A549 (cell line): ENCODE measurements around the gene KDELR1. TPM values are rescaled to one million over a fixed set of nuclear protein-coding genes. Genes with fewer than 3 reads are reported as not detected.
A peak's percentile ranks its signal among the peaks of the same experiment; 100 is the strongest.

Experiments used
- ATAC-seq, 2 experiments: fragments of 200-7000 bp in 1 of 2; fragments of >200 bp in 1 of 2; cut with Nextera tagmentation in 1 of 2; cut with Tn5 transposase in 1 of 2; 3 replicates each; pipeline versions ENCODE4 v1.8.0 to v1.9.1; 2018 to 2020; ENCODE audit warnings: mild to moderate bottlenecking in 1 of 2, moderate library complexity in 1 of 2
- CTCF ChIA-PET: fragments of 300-600 bp; sonication (Branson Sonifier 250); formaldehyde crosslinking; extraction: SDS; loops from one replicate; lab custom pipeline; 2021; ENCODE audit warnings: antibody characterized with exemption, inconsistent platforms; lab: Yijun Ruan, JAX
- POLR2A ChIA-PET: fragments of 350-600 bp; formaldehyde crosslinking; extraction: SDS; loops from one replicate; lab custom pipeline; 2021; ENCODE audit warnings: antibody characterized with exemption, inconsistent platforms; lab: Yijun Ruan, JAX
- DNase-seq, 2 experiments: peaks; one replicate each; pipeline versions ENCODE4 v3.0.0 to v3.0.0-alpha.2; 2011 to 2016; ENCODE audit warnings: low read depth in 1 of 2, low spot score in 1 of 2
- FAIRE-seq: peaks from 2 replicates; lab custom pipeline; 2011; peaks lifted over from hg19 to GRCh38; lab: Jason Lieb, UNC
- H3K27ac ChIP-seq, 2 experiments: fragments of >200 bp; sonication (Bioruptor Twin); formaldehyde crosslinking; 3 replicates each; pipeline ENCODE4 v1.5.1; 2016 to 2017
- H3K4me1 ChIP-seq: fragments of >200 bp; sonication (Bioruptor Twin); formaldehyde crosslinking; 3 replicates; pipeline ENCODE4 v1.6.1; 2016
- H3K4me2 ChIP-seq: fragments of >200 bp; sonication (Bioruptor Twin); formaldehyde crosslinking; 3 replicates; pipeline ENCODE4 v1.6.1; 2016
- H3K4me3 ChIP-seq: fragments of >200 bp; sonication (Bioruptor Twin); formaldehyde crosslinking; 3 replicates; pipeline ENCODE4 v1.5.1; 2016
- H3K9me3 ChIP-seq: fragments of >200 bp; sonication (Bioruptor Twin); formaldehyde crosslinking; 3 replicates; pipeline ENCODE4 v1.6.1; 2016
- BHLHE40 ChIP-seq: IDR thresholded peaks from 2 replicates; pipeline ENCODE4 v1.6.1; 2012; ENCODE audit warnings: low read depth, low read length, inconsistent platforms
- CHD2 ChIP-seq: fragments of 150-350 bp; IDR thresholded peaks from 2 replicates; pipeline ENCODE4 v1.6.1; 2014; ENCODE audit warnings: low read length; ENCODE audit not compliant: partially characterized antibody
- CHD4 ChIP-seq: fragments of 200-600 bp; sonication (generic); IDR thresholded peaks from 2 replicates; pipeline ENCODE4 v1.6.1; 2016; ENCODE audit warnings: antibody characterized with exemption, mild to moderate bottlenecking, borderline replicate concordance
- FOSB ChIP-seq: fragments of 250-450 bp; sonication (Bioruptor Pico); IDR thresholded peaks from 2 replicates; pipeline ENCODE4 v1.5.0; 2020; ENCODE audit warnings: mild to moderate bottlenecking, moderate library complexity
- FOSL2 ChIP-seq, 2 experiments: fragments of 450-650 bp in 1 of 2; fragments of >200 bp in 1 of 2; sonication (Bioruptor Twin) in 1 of 2; formaldehyde crosslinking; IDR thresholded peaks; 2 replicates each; pipeline versions ENCODE4 v1.5.0 to v1.6.1; 2016 to 2020; ENCODE audit warnings: mild to moderate bottlenecking in 1 of 2, moderate library complexity in 1 of 2
- JUN ChIP-seq, 2 experiments: fragments of >200 bp; sonication (Bioruptor Twin); formaldehyde crosslinking; IDR thresholded peaks; 2 replicates in 1 of 2; 3 replicates in 1 of 2; pipeline ENCODE4 v1.6.1; 2016 to 2017
- MAFK ChIP-seq: fragments of 450-650 bp; IDR thresholded peaks from 2 replicates; pipeline ENCODE4 v1.6.1; 2014; ENCODE audit not compliant: partially characterized antibody
- MYC ChIP-seq: IDR thresholded peaks from 2 replicates; pipeline ENCODE4 v1.6.1; 2012; ENCODE audit warnings: mild to moderate bottlenecking, inconsistent platforms, low read length, improper control_type of control experiment, borderline replicate concordance
- NPAS2 ChIP-seq: fragments of 250-450 bp; sonication (Bioruptor Pico); IDR thresholded peaks from 2 replicates; pipeline ENCODE4 v1.8.0; 2022; ENCODE audit warnings: mild to moderate bottlenecking, moderate library complexity, borderline replicate concordance
- PHF8 ChIP-seq: fragments of 200-600 bp; sonication (generic); IDR thresholded peaks from 2 replicates; pipeline ENCODE4 v1.6.1; 2016; ENCODE audit warnings: low read depth, mild to moderate bottlenecking, antibody characterized with exemption, moderate library complexity, borderline replicate concordance
- POLR2A ChIP-seq: IDR thresholded peaks from 2 replicates; pipeline ENCODE4 v1.6.1; 2012; ENCODE audit warnings: mild to moderate bottlenecking, low read length
- POLR2AphosphoS2 ChIP-seq: conservative IDR thresholded peaks from 2 replicates; pipeline ENCODE4 v1.6.1; 2012; ENCODE audit warnings: low read length, improper control_type of control experiment, inconsistent platforms
- RAD21 ChIP-seq, 2 experiments: fragments of >200 bp in 1 of 2; sonication (Bioruptor Twin) in 1 of 2; formaldehyde crosslinking in 1 of 2; IDR thresholded peaks in 1 of 2; conservative IDR thresholded peaks in 1 of 2; 2 replicates in 1 of 2; 3 replicates in 1 of 2; pipeline ENCODE4 v1.6.1; 2012 to 2018; ENCODE audit warnings: inconsistent platforms in 1 of 2
- RARB ChIP-seq: fragments of 250-450 bp; sonication (Bioruptor Pico); IDR thresholded peaks from 2 replicates; pipeline ENCODE4 v1.8.0; 2021; ENCODE audit warnings: mild to moderate bottlenecking, moderate library complexity
- RCOR1 ChIP-seq: fragments of 150-350 bp; IDR thresholded peaks from 2 replicates; pipeline ENCODE4 v1.6.1; 2014; ENCODE audit warnings: antibody characterized with exemption, low read length, low read depth
- RFX5 ChIP-seq: fragments of 450-650 bp; IDR thresholded peaks from 2 replicates; pipeline ENCODE4 v1.7.1; 2014; ENCODE audit warnings: antibody characterized with exemption, mild to moderate bottlenecking, moderate library complexity
- SMC3 ChIP-seq: fragments of >200 bp; sonication (Bioruptor Twin); formaldehyde crosslinking; IDR thresholded peaks from 3 replicates; pipeline ENCODE4 v1.6.1; 2018; ENCODE audit warnings: inconsistent platforms
- SREBF2 ChIP-seq: fragments of 450-650 bp; IDR thresholded peaks from 2 replicates; pipeline ENCODE4 v1.6.1; 2014; ENCODE audit warnings: mild to moderate bottlenecking, moderate library complexity
- TP53 ChIP-seq: fragments of 250-450 bp; sonication (Bioruptor Pico); IDR thresholded peaks from 2 replicates; pipeline ENCODE4 v1.5.0; 2021; ENCODE audit warnings: mild to moderate bottlenecking, moderate library complexity
- ZFP36 ChIP-seq: fragments of 450-650 bp; IDR thresholded peaks from 2 replicates; pipeline ENCODE4 v1.6.1; 2014; ENCODE audit warnings: borderline replicate concordance; ENCODE audit not compliant: partially characterized antibody
- ZNF302 ChIP-seq: fragments of 250-450 bp; sonication (Bioruptor Pico); IDR thresholded peaks from 2 replicates; pipeline ENCODE4 v1.9.0; 2021; ENCODE audit warnings: inconsistent platforms, mild to moderate bottlenecking, moderate library complexity
- WGBS: methylation state at CpG from one replicate; pipeline ENCODE4 v1.1.6; 2017; ENCODE audit errors: missing lambda C conversion rate; 5-methylcytosine and 5-hydroxymethylcytosine counted together
- polyA plus RNA-seq, 4 experiments: library from polyadenylated mRNA; depleted of rRNA in 3 of 4; stranded (reverse); fragments of >200 nt; fragmentation: RNase III in 1 of 4; extraction: RNeasy Plus Mini Kit Qiagen cat#74134 plus additional on column Dnase treatment in 1 of 4; gene quantifications; 2 replicates in 3 of 4; 3 replicates in 1 of 4; pipeline ENCODE4 v1.2.3, GENCODE V29; 2011 to 2017
- TF ChIP-seq, protein P1 (sequence below): fragments of 250-450 bp; sonication (Bioruptor Pico); IDR thresholded peaks from 2 replicates; pipeline ENCODE4 v1.5.0; 2020; ENCODE audit warnings: low read depth, mild to moderate bottlenecking, moderate library complexity
- TF ChIP-seq, protein P2 (sequence below): fragments of >200 bp; sonication (Bioruptor Twin); formaldehyde crosslinking; IDR thresholded peaks from 2 replicates; pipeline ENCODE4 v1.6.1; 2016
- TF ChIP-seq, protein P3 (sequence below): fragments of >200 bp; sonication (Bioruptor Twin); formaldehyde crosslinking; IDR thresholded peaks from 3 replicates; pipeline ENCODE4 v1.5.1; 2016
- TF ChIP-seq, protein P4 (sequence below): fragments of 200-600 bp; sonication (generic); IDR thresholded peaks from 2 replicates; pipeline ENCODE4 v1.6.1; 2016; ENCODE audit warnings: antibody characterized with exemption, mild to moderate bottlenecking, moderate library complexity
- TF ChIP-seq, protein P5 (sequence below): IDR thresholded peaks from 2 replicates; pipeline ENCODE4 v1.6.1; 2012; ENCODE audit warnings: low read depth, borderline replicate concordance
- TF ChIP-seq, protein P6 (sequence below): IDR thresholded peaks from 2 replicates; pipeline ENCODE4 v1.6.1; 2012
- TF ChIP-seq, protein P7 (sequence below): fragments of >200 bp; sonication (Bioruptor Twin); formaldehyde crosslinking; IDR thresholded peaks from 3 replicates; pipeline ENCODE4 v1.6.1; 2016

The KDELR1 gene
- polyA plus RNA-seq, 2 of the 4 experiments (the other 2 are of a cell fraction), result 200 to 302 TPM

DNA sequence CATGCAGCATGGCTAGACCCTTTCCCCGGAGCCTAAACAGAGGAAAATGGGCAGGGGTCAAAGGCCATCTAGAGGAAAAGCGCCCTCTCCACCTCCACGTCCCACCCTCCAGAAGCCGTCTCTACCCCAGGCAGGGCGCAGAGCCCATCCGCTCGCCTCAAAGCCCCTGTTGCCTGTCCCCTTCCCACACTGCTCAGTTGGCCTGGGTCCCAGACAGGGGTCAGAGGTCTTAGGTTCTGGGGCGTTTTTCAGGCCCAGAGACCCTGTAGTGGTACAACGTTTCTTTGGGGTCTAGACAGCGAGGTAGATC lies 27.9 kb downstream of the KDELR1 start (continued):
- TF ChIP-seq, protein P1, sequence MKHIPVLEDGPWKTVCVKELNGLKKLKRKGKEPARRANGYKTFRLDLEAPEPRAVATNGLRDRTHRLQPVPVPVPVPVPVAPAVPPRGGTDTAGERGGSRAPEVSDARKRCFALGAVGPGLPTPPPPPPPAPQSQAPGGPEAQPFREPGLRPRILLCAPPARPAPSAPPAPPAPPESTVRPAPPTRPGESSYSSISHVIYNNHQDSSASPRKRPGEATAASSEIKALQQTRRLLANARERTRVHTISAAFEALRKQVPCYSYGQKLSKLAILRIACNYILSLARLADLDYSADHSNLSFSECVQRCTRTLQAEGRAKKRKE (CRISPR knock-in tag), result no peak
- TF ChIP-seq BHLHE40, result no peak
- TF ChIP-seq, all 56 proteins: peak for 3

DNA sequence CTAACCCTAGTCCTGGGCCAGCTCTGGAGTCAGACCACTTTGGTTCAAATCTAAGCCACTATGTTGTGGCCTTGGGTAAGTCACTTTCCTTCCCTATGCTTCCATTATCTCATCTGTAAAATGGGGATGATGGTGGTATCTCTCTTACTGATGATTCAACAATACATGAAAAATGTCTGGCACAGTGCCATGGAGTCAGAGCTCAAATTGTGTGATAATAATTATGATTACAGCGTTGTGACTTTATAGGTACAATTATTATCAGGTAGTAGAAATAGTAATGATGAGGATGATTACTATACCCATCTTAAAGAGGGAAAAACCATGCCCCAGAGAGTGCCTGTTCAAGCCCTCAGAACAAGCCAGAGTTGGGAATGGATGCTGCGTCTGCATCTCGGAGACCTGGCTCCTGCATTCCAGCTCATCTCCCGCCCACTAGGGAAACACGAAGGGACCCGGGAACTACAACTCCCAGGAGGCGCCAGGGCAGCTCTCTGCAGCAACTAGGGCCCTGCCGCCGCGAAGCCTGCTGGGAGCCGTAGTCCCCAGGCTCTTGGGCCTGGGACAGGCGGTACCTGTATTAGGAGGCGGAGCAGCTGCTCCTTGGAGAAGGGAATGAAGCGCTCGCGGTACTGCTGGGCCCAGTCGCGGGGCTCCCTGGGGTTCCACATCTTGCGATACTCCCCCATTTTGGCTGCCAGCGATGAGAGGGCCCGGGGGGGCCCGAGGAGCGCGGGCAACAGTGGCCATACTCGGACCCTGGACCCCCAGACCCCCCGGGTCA lies 28.4 kb downstream of the KDELR1 start:
- peak; percentile 87 to 95 for ATAC-seq
- FAIRE-seq, result peak; percentile 88
- Histone ChIP-seq H3K27ac (peak overlapping the region; percentile 90 to 97), H3K4me1 (peaks cover 8% of the 10 kb centered on the region), H3K4me2 (peak overlapping the region; percentile 95), H3K4me3 (peak overlapping the region; percentile 51), H3K9me3 (no peaks in the 10 kb centered on the region)
- CTCF ChIA-PET, result interaction anchor here (0.8 to 2.7 kb wide), 13 partner anchors 9 to 246 kb away, joined by 3 to 20 read pairs (median 4); partner anchors contain the start of gene KDELR1
- no peak for TF ChIP-seq SMC3
- peak; percentile 79 for TF ChIP-seq MAFK
- TF ChIP-seq FOSB, result no peak
- no peak for TF ChIP-seq ZFP36
- TF ChIP-seq PHF8, result 0 out of 2 replicates have a peak, but pooled peaks have one; percentile 51
- no peak for TF ChIP-seq RAD21 (conservative IDR thresholded peaks at IDR 0.05 in 1 of 2, IDR thresholded peaks at IDR 0.05 in 1 of 2)
- TF ChIP-seq RFX5, result no peak
- TF ChIP-seq, protein P2, sequence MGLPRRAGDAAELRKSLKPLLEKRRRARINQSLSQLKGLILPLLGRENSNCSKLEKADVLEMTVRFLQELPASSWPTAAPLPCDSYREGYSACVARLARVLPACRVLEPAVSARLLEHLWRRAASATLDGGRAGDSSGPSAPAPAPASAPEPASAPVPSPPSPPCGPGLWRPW, result no peak
- peak; percentile 73 to 75; a peak in 2 of 5 replicates for TF ChIP-seq JUN (IDR thresholded peaks at IDR 0.05)
- no peak for TF ChIP-seq SREBF2
- TF ChIP-seq, protein P3, sequence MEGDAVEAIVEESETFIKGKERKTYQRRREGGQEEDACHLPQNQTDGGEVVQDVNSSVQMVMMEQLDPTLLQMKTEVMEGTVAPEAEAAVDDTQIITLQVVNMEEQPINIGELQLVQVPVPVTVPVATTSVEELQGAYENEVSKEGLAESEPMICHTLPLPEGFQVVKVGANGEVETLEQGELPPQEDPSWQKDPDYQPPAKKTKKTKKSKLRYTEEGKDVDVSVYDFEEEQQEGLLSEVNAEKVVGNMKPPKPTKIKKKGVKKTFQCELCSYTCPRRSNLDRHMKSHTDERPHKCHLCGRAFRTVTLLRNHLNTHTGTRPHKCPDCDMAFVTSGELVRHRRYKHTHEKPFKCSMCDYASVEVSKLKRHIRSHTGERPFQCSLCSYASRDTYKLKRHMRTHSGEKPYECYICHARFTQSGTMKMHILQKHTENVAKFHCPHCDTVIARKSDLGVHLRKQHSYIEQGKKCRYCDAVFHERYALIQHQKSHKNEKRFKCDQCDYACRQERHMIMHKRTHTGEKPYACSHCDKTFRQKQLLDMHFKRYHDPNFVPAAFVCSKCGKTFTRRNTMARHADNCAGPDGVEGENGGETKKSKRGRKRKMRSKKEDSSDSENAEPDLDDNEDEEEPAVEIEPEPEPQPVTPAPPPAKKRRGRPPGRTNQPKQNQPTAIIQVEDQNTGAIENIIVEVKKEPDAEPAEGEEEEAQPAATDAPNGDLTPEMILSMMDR, result no peak
- TF ChIP-seq RCOR1, result 0 out of 2 replicates have a peak, but pooled peaks have one; percentile 36
- TF ChIP-seq, protein P4, sequence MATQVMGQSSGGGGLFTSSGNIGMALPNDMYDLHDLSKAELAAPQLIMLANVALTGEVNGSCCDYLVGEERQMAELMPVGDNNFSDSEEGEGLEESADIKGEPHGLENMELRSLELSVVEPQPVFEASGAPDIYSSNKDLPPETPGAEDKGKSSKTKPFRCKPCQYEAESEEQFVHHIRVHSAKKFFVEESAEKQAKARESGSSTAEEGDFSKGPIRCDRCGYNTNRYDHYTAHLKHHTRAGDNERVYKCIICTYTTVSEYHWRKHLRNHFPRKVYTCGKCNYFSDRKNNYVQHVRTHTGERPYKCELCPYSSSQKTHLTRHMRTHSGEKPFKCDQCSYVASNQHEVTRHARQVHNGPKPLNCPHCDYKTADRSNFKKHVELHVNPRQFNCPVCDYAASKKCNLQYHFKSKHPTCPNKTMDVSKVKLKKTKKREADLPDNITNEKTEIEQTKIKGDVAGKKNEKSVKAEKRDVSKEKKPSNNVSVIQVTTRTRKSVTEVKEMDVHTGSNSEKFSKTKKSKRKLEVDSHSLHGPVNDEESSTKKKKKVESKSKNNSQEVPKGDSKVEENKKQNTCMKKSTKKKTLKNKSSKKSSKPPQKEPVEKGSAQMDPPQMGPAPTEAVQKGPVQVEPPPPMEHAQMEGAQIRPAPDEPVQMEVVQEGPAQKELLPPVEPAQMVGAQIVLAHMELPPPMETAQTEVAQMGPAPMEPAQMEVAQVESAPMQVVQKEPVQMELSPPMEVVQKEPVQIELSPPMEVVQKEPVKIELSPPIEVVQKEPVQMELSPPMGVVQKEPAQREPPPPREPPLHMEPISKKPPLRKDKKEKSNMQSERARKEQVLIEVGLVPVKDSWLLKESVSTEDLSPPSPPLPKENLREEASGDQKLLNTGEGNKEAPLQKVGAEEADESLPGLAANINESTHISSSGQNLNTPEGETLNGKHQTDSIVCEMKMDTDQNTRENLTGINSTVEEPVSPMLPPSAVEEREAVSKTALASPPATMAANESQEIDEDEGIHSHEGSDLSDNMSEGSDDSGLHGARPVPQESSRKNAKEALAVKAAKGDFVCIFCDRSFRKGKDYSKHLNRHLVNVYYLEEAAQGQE, result peak; percentile 69
- no peak for TF ChIP-seq TP53
- no peak for TF ChIP-seq NPAS2 (CRISPR knock-in tag)
- no peak for TF ChIP-seq MYC
- peak; percentile 69 for TF ChIP-seq CHD2
- no peak for TF ChIP-seq POLR2AphosphoS2
- peak; percentile 55 for TF ChIP-seq POLR2A
- TF ChIP-seq, protein P5, sequence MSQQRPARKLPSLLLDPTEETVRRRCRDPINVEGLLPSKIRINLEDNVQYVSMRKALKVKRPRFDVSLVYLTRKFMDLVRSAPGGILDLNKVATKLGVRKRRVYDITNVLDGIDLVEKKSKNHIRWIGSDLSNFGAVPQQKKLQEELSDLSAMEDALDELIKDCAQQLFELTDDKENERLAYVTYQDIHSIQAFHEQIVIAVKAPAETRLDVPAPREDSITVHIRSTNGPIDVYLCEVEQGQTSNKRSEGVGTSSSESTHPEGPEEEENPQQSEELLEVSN, result peak; percentile 38; the same call in 1 of the 2 replicates
- no peak for TF ChIP-seq ZNF302
- TF ChIP-seq FOSL2 (IDR thresholded peaks at IDR 0.05), result no peak
- TF ChIP-seq FOSL2 (CRISPR knock-in tag; IDR thresholded peaks at IDR 0.05), result 0 out of 2 replicates have a peak, but pooled peaks have one; percentile 7
- 0 out of 2 replicates have a peak, but pooled peaks have one; percentile 42 for TF ChIP-seq CHD4
- TF ChIP-seq RARB (CRISPR knock-in tag), result no peak
- TF ChIP-seq, protein P6, sequence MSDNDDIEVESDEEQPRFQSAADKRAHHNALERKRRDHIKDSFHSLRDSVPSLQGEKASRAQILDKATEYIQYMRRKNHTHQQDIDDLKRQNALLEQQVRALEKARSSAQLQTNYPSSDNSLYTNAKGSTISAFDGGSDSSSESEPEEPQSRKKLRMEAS, result no peak
- TF ChIP-seq, protein P7, sequence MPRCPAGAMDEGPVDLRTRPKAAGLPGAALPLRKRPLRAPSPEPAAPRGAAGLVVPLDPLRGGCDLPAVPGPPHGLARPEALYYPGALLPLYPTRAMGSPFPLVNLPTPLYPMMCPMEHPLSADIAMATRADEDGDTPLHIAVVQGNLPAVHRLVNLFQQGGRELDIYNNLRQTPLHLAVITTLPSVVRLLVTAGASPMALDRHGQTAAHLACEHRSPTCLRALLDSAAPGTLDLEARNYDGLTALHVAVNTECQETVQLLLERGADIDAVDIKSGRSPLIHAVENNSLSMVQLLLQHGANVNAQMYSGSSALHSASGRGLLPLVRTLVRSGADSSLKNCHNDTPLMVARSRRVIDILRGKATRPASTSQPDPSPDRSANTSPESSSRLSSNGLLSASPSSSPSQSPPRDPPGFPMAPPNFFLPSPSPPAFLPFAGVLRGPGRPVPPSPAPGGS, result no peak; the same call in 2 of the 3 replicates
- 4% methylated on average over 23 of the region's 26 CpGs for WGBS
- POLR2A ChIA-PET, result interaction anchor here (0.6 to 3.1 kb wide), 18 partner anchors 8 to 256 kb away, joined by 3 to 36 read pairs (median 6); partner anchors contain the start of genes GRIN2D, KDELR1, RPL18 and SPHK2
- peak; percentile 98 for DNase-seq
